Dendritic cell treated with granulocyte-macrophage colony-stimulating factor and Interleukin-4, amounts not matched to agents 40 ng/mL and 50 ng/mL, for 4 days (primary cell): Measurements from ENCODE around the gene COIL.

Experiments used
- H3K27ac Mint-ChIP-seq: one replicate; pipeline ENCODE4 v1.8.0; 2022; ENCODE audit warnings: mild to moderate bottlenecking, mixed read lengths
- H3K27me3 Mint-ChIP-seq: one replicate; pipeline ENCODE4 v1.8.0; 2022; ENCODE audit warnings: mild to moderate bottlenecking, mixed read lengths
- H3K36me3 Mint-ChIP-seq: one replicate; pipeline ENCODE4 v1.8.0; 2022; ENCODE audit warnings: low read depth, mixed read lengths
- H3K4me1 Mint-ChIP-seq: one replicate; pipeline ENCODE4 v1.8.0; 2022; ENCODE audit warnings: low read depth, mixed read lengths
- H3K4me3 Mint-ChIP-seq: one replicate; pipeline ENCODE4 v1.8.0; 2022; ENCODE audit warnings: mild to moderate bottlenecking, moderate library complexity, mixed read lengths
- H3K9me3 Mint-ChIP-seq: one replicate; pipeline ENCODE4 v1.8.0; 2022; ENCODE audit warnings: mixed read lengths
- intact Hi-C: fragments of 100-400 bp; cut with micrococcal nuclease; formaldehyde crosslinking; loops from one replicate; pipeline ENCODE4 v1.15.0; 2022

The COIL gene

DNA sequence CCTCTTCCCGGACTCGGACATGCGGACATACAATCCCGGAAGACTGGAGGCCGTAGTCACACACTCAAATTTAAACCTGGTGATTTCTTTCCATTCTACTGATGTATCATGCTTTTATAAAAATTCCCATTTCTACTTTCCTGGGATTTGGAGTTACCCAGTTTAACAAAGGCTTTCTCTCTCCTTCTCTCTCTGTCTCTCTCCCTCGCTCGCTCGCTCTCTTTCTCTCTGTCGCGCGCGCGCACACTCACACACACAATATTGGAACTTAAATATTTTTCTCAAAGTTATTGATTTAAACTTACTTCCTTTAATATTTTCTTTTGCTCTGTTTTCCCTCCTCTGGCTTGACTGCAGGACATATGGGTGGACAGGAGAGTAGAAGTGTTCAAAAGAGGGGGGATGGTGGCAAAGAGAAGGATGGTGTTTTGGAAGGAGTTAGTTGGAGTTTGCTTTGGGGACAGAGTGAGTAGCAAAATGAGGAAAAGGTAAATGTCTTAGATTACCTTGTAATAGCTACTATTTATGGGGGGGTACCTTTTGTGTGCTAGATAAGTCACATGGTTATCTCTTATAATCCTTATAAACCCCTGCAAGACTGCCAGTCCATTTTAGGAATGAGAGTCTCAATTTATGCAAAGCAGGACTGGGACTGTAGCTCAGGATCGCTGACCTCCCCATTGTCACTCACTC lies 46.1 kb downstream of the COIL start:
- Mint-ChIP-seq H3K4me1 (peaks cover 57% of the 10 kb centered on the region), H3K27ac (peak overlapping the region; percentile 91), H3K9me3 (peaks cover 10% of the 10 kb centered on the region), H3K36me3 (peaks cover 31% of the 10 kb centered on the region), H3K27me3 (no peaks in the 10 kb centered on the region), H3K4me3 (peak overlapping the region; percentile 95)
- intact Hi-C loops, result loop anchor here (5.0 kb wide), 1 partner anchor 82 kb away; the partner anchor contains the start of genes C17orf67 and DGKE

DNA sequence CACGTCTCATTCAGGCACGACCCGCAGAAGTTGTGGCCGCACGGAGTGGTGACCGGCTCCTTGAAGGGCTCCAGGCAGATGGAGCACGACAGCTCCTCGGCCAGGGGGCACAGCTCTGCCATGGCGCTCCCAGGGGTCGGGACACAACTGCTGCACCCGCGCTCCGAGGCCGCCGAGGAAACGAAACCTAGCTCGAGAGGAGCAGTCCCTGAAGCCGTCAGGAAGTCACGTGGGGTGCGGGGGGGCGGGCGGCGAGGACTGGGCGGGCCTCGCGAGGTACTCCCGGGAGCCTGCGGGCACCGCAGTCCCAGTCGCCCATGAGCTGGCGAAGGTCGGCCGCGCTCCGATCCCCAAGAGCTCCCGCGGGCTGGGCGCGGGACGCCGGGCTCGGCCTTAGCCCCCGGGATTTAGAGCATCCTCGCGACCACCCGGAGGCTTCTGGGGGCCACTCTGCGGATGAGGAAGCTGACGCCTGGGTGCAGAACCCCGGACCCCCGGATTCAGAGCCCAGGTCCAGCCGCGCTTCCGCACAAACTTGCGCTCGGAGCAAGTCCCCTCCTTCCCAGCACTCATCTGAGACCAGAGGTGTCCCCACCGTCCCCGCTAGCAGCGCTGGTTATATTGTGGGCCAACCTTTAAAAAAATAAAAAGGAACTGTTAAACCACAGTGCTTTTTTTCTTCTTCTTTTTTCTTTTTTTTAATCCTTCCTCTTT lies 46.8 kb downstream of the COIL start, which contains the start of gene TRIM25:
Gene TRIM25, minus strand, starts transcription at position 183 of the 714 bp plus-strand sequence. Its CDS starts 61 bp downstream, at position 122.
- Mint-ChIP-seq H3K4me1 (peaks cover 56% of the 10 kb centered on the region), H3K36me3 (peaks cover 32% of the 10 kb centered on the region), H3K9me3 (peaks cover 10% of the 10 kb centered on the region), H3K27ac (peak within 1 kb of the TSS; percentile 91), H3K27me3 (no peaks in the 10 kb centered on the region), H3K4me3 (peak within 1 kb of the TSS; percentile 95)
- intact Hi-C loops, result loop anchor here (5.0 kb wide), 1 partner anchor 82 kb away; the partner anchor contains the start of genes C17orf67 and DGKE

DNA sequence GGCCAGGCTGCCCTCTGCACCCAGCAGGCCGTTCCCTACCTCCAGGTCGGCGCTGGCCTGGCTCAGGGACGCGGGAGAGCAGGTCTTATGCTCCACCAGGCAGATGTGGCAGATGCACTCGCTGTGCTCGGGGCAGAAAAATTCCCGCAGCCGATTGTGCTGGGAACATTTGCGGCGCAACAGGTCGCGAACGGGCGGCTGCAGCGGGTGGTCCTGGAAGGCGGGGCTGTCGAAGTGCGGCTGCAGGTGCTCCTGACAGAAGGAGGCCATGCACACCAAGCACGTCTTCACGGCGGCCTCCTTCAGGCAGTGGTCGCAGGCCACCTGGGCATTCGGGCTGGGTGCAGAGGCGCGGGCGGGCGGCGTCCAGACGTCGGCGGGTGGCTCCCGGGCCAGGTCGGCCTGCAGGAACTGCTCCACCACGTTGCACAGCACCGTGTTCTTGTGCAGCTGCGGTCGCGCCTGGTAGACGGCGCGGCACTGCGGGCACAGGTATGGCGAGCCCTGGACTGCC lies 47.4 kb downstream of the COIL start:
- intact Hi-C loops, result loop anchor here (5.0 kb wide), 1 partner anchor 81 kb away; the partner anchor contains the start of genes C17orf67 and DGKE
- Mint-ChIP-seq H3K4me3 (peak overlapping the region; percentile 95), H3K36me3 (peaks cover 37% of the 10 kb centered on the region), H3K4me1 (peaks cover 57% of the 10 kb centered on the region), H3K9me3 (peaks cover 10% of the 10 kb centered on the region), H3K27ac (peak overlapping the region; percentile 91), H3K27me3 (no peaks in the 10 kb centered on the region)

DNA sequence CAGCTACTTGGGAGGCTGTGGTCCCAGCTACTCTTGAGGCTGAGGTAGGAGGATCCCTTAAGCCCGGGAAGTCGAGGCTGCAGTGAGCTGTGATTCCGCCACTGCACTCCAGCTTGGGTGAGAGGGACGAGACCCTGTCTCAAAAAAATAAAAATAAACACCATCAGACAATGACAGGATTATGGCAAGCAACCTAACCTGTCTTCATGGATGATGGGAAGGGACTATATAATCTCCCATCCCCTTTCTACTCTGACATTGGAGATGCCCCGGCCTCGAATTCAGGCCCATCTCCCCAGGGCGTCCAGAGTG lies 47.9 kb downstream of the COIL start:
- H3K27ac Mint-ChIP-seq, result peak overlapping the region; percentile 91
- intact Hi-C loops, result loop anchor here (5.0 kb wide), 1 partner anchor 81 kb away; the partner anchor contains the start of genes C17orf67 and DGKE
- peak overlapping the region; percentile 95 for H3K4me3 Mint-ChIP-seq
- H3K27me3 Mint-ChIP-seq, result no peaks in the 10 kb centered on the region
- H3K9me3 Mint-ChIP-seq, result peaks cover 7% of the 10 kb centered on the region
- H3K4me1 Mint-ChIP-seq, result peaks cover 61% of the 10 kb centered on the region
- peaks cover 37% of the 10 kb centered on the region for H3K36me3 Mint-ChIP-seq

DNA sequence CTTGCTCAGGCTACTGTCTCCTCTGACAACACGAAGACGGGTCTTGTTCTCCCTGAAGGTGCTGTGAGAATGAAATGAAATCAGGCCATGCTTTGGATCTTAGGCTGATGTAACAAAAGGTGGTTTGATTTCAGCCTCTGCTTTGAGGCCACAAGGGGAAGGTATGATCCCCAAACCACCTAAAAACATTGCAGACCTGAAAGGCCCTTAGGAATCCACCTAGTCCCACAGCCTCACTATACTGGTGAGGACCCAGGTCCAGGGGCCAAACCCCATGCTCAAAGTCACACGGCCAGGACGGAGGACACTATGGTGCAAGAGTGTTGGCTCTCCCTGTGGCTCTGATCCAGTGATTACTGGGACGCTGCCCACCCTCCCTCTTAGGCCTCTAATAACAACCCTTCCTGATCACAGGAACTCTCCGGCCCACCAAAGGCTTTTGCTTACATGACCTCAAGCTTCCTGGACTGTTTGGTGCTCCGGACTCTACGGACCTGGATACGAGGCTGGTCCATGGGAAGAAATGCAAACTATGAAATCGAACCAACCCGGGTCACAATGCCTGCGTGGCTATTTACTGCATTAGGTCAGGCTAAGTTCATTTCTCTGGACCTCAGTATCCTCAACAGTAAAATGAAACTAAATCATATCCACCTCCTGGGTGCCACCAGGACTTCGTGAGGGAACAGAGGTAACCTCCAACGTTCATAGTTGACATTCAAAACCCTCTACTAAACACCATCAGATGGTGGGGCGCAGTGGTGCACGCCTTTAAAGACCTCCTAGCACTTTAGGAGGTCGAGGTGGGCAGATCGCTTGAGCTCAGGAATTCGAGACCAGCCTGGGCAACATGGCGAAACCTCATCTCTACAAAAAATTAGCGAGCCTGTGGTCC lies 48.5 kb downstream of the COIL start:
- H3K4me3 Mint-ChIP-seq, result peak overlapping the region; percentile 95
- no peaks in the 10 kb centered on the region for H3K27me3 Mint-ChIP-seq
- peaks cover 38% of the 10 kb centered on the region for H3K36me3 Mint-ChIP-seq
- H3K27ac Mint-ChIP-seq, result peak overlapping the region; percentile 91
- peaks cover 67% of the 10 kb centered on the region for H3K4me1 Mint-ChIP-seq
- intact Hi-C loops, result loop anchor here (5.0 kb wide), 1 partner anchor 80 kb away; the partner anchor contains the start of genes C17orf67 and DGKE
- peaks cover 1% of the 10 kb centered on the region for H3K9me3 Mint-ChIP-seq

DNA sequence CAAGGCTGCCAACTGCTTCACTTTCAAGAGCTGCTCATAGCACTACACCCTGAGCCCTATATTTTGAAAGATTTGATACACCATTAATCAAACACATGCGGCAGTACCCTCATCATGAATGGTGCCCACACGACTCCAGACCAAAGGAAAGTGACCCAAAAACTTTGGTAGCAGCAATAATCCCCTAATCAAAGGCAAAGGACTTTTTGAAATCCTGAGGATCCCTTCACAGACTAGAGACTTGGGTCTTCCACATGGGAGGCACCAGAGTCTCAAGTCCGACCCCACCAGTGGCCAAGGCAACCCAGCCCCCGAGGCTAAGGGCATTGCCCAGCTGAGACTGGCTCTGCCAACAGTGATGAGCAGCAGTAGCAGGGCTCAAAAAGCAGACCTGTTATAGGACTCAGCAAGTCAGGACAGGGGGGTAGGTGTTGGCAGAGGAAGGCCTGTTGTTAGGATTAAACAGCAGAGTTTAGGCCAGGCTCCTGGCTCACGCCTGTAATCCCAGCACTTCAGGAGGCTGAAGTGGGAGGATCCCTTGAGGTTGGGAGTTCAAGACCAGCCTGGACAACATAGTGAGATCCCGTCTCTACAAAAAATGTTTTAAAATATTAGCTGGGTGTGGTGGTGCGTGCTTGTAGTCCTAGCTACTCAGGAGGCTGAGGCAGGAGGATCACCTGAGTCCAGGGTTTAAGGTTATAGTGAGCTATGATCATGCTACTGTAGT lies 50.2 kb downstream of the COIL start:
- no peaks in the 10 kb centered on the region for H3K9me3 Mint-ChIP-seq
- H3K4me3 Mint-ChIP-seq, result peak overlapping the region; percentile 58
- H3K36me3 Mint-ChIP-seq, result peaks cover 55% of the 10 kb centered on the region
- peaks cover 67% of the 10 kb centered on the region for H3K4me1 Mint-ChIP-seq
- no peaks in the 10 kb centered on the region for H3K27me3 Mint-ChIP-seq
- H3K27ac Mint-ChIP-seq, result peak overlapping the region; percentile 86
- intact Hi-C loops, result loop anchor here (5.0 kb wide), 1 partner anchor 78 kb away; the partner anchor contains the start of genes C17orf67 and DGKE

DNA sequence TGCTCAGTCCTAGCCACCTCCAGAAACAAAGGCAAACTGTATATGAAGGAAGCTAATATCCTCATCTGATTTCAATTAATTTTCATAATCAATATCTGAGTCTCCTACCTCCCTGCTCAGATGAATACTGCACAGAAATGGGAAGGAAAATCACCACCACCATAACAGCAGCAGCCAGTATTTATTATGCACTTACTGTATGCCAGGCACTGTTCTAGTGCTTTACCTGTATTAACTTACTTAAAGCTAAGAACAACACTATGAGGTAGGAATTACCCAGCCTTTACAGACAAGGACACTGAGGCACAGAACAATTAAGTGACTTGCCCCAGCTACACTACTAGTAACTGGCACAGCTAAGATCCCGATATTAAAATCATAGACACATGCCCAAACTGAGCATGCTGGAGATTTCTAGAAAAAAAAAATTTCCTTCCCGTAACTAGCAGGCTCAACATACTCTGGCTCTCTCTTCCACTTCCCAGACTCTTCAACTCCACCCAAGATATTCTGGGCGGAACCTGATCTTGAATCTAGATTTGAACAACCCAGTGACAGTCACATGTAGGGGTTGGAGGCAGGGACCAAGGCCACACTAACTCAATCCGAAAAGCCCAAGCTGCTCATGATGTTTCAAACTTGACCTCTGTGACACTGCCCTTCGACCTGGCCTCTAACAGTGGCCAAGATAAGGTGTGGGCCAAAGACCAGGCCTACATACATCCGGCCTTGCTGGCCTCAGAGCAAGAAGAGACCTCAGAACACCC lies 50.9 kb downstream of the COIL start:
- peak overlapping the region; percentile 86 for H3K27ac Mint-ChIP-seq
- intact Hi-C loops, result loop anchor here (5.0 kb wide), 2 partner anchors 32 to 78 kb away; partner anchors contain the start of genes C17orf67 and DGKE
- peak overlapping the region; percentile 58 for H3K4me3 Mint-ChIP-seq
- H3K27me3 Mint-ChIP-seq, result no peaks in the 10 kb centered on the region
- H3K9me3 Mint-ChIP-seq, result no peaks in the 10 kb centered on the region
- H3K4me1 Mint-ChIP-seq, result peaks cover 62% of the 10 kb centered on the region
- peaks cover 59% of the 10 kb centered on the region for H3K36me3 Mint-ChIP-seq

DNA sequence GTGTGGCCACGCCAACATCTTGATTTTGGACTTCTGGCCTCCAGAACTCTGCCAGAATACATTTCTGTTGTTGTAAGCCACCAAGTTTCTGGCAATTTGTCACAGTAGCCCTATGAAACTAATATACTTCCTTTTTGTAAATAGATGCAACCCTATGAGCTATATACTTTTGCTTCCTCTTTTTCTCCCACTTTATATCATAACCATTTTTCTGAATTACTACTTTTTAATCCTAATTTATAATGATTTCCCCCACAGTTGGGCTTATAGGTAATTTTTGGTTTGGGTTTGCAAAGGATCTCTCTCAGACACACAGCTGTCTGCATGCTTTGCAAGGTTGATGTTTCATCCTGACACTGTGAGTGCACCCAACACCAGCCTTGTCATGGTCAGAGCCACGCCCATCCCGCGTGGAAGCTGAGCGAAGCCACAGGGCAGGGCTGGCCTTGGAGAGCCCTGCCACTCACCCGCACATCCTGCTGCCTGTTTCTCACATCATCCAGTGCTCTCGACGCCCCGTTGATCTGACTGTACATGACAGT lies 52.8 kb downstream of the COIL start:
- Mint-ChIP-seq H3K4me3 (peak overlapping the region; percentile 42), H3K4me1 (peaks cover 68% of the 10 kb centered on the region), H3K27ac (peak overlapping the region; percentile 86), H3K9me3 (peaks cover 7% of the 10 kb centered on the region), H3K36me3 (peaks cover 68% of the 10 kb centered on the region), H3K27me3 (no peaks in the 10 kb centered on the region)
- intact Hi-C loops, result loop anchor here (5.0 kb wide), 1 partner anchor 34 kb away; no protein-coding TSS in a partner anchor

DNA sequence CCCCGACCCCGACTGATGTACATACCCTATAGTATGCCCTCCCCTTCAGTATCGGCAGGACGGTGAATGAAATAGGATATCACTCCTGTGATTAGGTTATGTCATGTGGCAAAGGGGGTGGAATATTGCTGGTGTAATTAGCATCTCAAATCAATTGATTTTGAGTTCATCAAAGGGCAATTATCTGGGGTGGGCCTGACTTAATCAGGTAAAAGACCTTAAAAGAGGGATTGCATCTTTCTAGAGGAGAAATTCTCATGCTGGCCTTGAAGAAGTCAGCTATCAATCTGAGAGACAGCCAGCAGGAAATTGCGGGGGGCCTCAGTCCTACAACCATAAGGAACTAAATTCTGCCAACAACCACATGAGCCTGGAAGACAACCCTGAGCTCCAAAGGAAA lies 57.3 kb downstream of the COIL start:
- H3K4me3 Mint-ChIP-seq, result no peak overlapping the region
- no peak overlapping the region for H3K27ac Mint-ChIP-seq
- peaks cover 88% of the 10 kb centered on the region for H3K36me3 Mint-ChIP-seq
- intact Hi-C loops, result no loop called here
- H3K4me1 Mint-ChIP-seq, result peaks cover 51% of the 10 kb centered on the region
- no peaks in the 10 kb centered on the region for H3K27me3 Mint-ChIP-seq
- H3K9me3 Mint-ChIP-seq, result peaks cover 7% of the 10 kb centered on the region

DNA sequence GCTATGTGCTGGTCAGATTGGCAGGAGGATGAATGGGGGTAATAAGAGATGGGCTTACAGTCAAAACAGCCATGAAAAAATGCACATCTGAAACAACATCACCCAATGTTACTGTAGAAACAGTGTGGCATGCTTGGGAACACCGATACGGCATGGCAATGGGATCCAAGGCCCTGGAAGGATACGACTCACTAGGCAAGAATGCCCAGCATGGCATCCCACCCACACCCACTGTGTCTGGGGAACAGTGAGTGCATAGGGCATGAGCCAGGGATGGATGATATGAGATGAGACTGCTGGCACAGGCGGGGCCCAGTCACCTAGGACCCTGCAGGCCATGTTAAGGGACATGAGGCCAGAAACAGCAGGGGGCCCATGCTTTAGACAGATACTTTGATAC lies 58.5 kb downstream of the COIL start:
- H3K9me3 Mint-ChIP-seq, result peaks cover 7% of the 10 kb centered on the region
- no peak overlapping the region for H3K27ac Mint-ChIP-seq
- intact Hi-C loops, result no loop called here
- peaks cover 95% of the 10 kb centered on the region for H3K36me3 Mint-ChIP-seq
- H3K27me3 Mint-ChIP-seq, result no peaks in the 10 kb centered on the region
- H3K4me1 Mint-ChIP-seq, result peaks cover 43% of the 10 kb centered on the region
- no peak overlapping the region for H3K4me3 Mint-ChIP-seq

DNA sequence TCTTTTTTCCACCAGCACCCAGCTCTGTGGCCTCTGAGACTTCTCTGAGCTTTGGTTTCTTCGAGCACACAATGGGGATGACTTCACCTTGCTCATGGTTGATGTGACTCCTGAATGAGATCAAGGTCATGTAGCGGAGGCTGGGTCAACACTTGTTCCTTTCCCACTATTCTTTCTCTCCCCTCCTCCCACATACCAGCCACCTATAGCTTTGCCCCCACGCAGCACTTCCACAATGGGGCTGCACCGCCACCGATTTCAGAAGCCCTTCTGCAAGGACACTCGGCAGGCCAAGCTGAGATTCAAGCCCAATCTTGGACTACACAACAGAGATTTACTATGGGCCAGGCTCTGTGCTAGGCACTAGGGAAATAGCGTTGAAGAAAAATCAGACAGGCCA lies 61.4 kb downstream of the COIL start:
- Mint-ChIP-seq H3K9me3 (peaks cover 7% of the 10 kb centered on the region), H3K4me3 (no peak overlapping the region), H3K27me3 (no peaks in the 10 kb centered on the region), H3K27ac (no peak overlapping the region), H3K4me1 (peaks cover 29% of the 10 kb centered on the region), H3K36me3 (peaks cover 97% of the 10 kb centered on the region)
- intact Hi-C loops, result no loop called here

DNA sequence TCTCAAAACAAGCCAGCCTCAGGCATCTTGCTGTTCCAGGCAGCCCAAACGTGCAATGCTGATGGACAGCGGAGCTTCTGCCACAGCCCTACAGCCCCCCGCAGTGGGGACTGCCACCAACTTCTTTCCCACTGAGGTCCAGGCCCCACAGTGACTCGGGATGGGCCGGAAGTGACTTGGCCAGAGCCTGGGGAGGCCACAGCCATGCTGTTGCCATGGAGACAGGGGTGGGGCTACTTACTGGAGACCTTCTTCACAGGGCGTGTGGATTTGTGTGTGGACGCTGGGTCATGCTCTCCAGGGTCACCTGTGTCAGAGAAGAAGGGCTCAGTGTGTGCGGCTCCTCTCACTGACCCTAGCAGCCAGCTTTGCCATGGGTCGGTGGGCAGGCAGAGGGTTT lies 62.0 kb downstream of the COIL start:
- Mint-ChIP-seq H3K36me3 (peaks cover 97% of the 10 kb centered on the region), H3K27ac (no peak overlapping the region), H3K9me3 (peaks cover 1% of the 10 kb centered on the region), H3K27me3 (no peaks in the 10 kb centered on the region), H3K4me1 (peaks cover 24% of the 10 kb centered on the region), H3K4me3 (no peak overlapping the region)
- intact Hi-C loops, result no loop called here
